Epithelial cell of proximal tubule (primary cell): Measurements from ENCODE around the gene DHX30. TPM values are rescaled to one million over a fixed set of nuclear protein-coding genes. Genes with fewer than 3 reads are reported as not detected.

ENCODE experiments used
- DNase-seq: peaks from one replicate; pipeline ENCODE4 v3.0.0-alpha.2; 2011; ENCODE audit warnings: low read depth
- H3K4me3 ChIP-seq: 2 replicates; pipeline ENCODE4 v1.5.1; 2011; ENCODE audit warnings: low read depth, mild to moderate bottlenecking, low read length
- total RNA-seq: library from RNA; depleted of rRNA; stranded (reverse); fragments of >200 nt; gene quantifications from 2 replicates; pipeline ENCODE4 v1.2.3, GENCODE V29; 2015
- TF ChIP-seq, protein P1 (sequence below): conservative IDR thresholded peaks from 2 replicates; pipeline ENCODE4 v1.5.1; 2012; ENCODE audit warnings: low read depth, mild to moderate bottlenecking, low read length

DHX30 gene
- total RNA-seq, 1 donor from 2014 or later = 64.1 TPM

DNA sequence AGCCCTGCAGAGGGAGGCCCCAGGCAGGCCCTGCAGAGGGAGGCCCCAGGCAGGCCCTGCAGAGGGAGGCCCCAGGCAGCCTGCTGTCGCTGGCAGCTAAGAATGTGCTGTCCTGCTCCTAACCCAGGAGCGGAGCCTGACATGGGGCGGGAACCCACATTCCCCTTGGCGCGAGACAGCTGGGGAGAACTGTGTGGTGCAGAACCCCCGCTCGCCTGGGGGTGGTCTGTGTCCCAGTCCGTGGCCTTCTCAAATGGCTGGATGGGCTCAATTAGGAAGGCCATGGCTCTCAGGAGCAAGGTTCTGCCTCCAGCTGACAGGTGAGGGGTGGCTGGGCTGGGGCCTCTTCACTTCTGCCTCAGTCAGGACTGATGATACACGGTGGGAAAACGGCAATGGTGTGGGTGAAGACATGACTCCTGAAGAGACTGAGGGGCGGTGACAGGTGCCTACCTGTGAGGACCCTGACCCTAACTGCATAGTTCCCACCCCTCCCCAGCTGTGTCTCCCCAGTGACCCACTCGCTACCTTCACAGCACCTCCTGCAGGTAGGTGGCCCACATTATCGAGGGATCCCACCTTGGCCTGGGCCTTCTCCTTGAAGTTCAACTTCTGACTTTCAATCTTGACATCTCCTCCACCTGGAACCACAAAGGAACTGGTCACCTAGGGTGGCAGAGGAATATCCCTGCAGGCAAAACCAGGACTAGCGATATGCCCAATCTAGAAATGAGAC, 52.0 kb downstream of the DHX30 start:
- no peak for DNase-seq
- TF ChIP-seq, protein P1, sequence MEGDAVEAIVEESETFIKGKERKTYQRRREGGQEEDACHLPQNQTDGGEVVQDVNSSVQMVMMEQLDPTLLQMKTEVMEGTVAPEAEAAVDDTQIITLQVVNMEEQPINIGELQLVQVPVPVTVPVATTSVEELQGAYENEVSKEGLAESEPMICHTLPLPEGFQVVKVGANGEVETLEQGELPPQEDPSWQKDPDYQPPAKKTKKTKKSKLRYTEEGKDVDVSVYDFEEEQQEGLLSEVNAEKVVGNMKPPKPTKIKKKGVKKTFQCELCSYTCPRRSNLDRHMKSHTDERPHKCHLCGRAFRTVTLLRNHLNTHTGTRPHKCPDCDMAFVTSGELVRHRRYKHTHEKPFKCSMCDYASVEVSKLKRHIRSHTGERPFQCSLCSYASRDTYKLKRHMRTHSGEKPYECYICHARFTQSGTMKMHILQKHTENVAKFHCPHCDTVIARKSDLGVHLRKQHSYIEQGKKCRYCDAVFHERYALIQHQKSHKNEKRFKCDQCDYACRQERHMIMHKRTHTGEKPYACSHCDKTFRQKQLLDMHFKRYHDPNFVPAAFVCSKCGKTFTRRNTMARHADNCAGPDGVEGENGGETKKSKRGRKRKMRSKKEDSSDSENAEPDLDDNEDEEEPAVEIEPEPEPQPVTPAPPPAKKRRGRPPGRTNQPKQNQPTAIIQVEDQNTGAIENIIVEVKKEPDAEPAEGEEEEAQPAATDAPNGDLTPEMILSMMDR = no peak
- no peak overlapping the region for H3K4me3 ChIP-seq

DNA sequence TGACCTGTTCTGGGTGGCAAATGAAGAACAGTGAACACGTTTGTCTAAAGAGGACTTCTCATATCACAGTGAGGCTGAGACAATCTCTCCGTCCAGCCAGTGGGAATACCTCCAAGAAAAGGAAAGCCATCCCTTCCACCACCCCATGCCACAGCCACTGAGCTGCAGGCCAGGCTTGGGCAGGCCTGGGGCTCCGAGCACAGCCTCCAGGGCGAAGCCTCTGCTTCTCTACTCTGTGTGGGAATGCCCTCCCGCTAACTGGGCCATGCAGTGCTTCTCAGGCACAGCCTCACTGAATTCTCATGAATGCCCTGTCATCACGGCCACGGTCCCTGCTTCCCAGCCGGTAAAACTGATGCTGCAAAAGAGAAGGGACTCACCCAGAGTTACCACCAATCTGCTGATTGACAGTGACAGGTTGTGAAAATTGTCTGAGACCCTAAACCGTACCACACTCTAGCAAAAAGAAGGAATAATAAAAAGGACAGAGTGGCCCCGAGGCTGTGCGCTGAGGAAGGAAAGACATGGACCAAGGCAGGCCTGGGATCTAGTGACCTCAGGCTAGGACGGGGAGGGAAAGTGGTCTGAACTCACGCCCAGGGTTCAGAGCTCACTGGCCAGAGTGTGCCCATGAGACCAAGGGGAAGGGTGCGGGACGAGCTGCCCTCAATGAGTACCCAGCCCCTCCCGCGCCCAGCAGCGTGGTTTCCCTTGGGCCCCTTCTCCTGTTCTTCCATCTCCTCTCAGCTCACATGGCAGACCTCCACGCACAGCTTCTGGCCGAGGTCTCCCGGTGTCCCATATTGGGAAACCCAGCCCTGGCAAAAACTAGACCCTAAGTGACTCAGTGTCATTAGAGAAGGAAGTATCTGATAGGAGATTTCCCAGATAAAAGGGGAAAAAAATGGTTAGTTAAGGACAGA, 52.8 kb downstream of the DHX30 start:
- DNase-seq = no peak
- TF ChIP-seq, protein P1 = no peak

DNA sequence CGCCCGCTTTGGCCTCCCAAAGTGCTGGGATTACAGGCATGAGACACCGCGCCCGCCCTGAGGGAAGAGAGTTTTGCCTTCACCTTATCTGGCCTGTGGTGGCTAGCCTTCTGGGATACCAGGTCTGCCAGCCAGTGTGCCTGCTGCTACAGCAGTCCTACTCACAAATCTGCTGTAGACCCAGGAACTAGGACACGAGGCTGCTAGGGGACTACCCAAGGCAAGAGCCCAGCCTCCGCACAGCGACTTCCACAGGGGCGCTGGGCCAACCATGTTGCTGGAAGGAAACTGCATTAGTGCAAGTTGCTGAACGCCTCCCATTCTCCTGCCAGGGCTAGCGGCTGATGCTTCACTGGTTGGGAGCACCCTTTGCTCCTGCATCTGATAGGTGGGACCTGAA, 53.7 kb downstream of the DHX30 start:
- DNase-seq = no peak
- H3K4me3 ChIP-seq = no peak overlapping the region
- TF ChIP-seq, protein P1 = no peak

More for the DNA sequence above, 52.8 kb downstream of the DHX30 start:
- H3K4me3 ChIP-seq = no peak overlapping the region

DNA sequence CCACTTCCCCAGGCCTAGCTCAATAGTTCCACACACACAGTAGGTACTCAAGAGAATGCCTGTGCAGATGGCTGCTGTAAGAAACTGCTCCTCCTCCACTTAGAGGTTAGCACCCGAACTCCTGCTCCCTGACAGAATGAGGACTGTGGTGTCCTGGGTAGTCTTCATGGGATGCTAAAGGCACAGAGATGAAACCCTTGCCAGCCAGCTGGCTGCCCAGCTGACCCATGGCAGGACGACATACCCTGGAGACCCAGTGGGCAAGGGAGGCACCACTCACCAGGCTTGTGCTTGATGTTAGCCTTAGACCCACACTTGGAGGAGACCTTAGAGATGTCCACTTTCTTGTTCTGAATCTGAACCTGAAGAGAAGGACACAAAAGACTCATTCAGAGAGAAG, 54.2 kb downstream of the DHX30 start:
- DNase-seq = no peak
- no peak overlapping the region for H3K4me3 ChIP-seq
- TF ChIP-seq, protein P1 = no peak

DNA sequence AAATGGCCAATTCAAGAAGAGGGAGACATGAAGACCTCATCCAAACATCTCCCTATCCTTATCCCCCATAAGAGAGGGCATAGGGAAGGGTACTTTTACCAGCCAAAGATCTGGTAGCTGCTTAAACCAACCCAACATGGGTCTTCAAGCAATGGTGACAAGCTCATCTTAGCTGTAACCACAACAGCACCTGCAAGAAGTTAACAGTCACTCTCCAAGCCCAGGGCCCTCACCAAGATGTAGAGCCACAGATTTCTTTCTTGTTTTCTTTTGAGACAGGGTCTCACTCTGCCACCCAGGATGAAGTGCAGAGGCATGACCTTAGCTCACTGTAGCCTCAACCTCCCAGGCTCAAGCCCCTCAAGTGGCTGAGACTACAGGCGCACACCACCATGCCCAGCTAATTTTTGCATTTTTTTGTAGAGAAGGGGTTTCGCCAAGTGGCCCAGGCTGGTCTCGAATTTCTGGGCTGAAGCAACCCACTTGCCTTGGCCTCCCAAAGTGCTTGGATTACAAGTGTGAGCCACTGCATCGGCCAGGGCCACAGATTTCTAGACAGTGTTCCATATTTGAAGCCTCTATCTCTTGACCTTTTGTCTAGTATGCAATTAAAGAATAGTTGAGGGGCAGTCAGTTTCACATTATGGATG, 57.1 kb downstream of the DHX30 start:
- TF ChIP-seq, protein P1 = no peak
- no peak for DNase-seq
- no peak overlapping the region for H3K4me3 ChIP-seq

DNA sequence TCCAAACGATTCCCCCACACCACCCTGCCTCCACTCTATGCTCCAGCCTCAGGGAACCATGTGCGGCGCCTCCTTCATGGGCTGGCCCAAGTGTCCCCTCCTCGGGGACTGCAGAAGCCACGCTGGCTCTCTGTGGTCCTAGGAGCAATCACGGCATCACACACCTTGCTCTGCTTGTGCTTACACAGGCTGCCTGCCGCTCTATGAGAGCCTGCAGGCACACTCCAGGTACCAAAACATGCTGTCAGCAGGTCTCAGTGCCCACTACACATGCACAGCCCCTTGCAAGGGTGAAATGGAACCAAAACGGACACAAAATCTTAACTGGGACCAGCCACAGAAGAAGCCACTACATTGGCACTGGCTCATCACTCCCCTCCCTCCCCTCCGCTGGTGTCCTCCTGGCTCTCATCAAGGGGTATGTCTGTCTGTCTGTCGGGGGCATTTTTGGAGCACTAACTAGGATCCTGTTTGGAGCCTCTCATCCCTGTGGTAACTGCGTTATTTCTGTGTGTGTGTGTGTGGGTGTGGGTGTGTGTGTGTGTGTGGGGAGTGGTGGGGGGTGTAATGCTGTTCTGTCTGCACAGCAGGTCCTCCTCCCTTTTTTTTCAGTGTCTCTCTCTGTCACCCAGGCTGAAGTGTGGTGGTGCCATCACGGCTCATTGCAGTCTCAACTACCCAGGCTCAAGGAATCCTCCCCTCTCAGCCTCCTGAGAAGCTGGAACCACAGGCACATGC, 60.6 kb downstream of the DHX30 start:
- TF ChIP-seq, protein P1 = no peak
- H3K4me3 ChIP-seq = no peak overlapping the region
- DNase-seq = no peak
